ENCODE results near the gene MPP7. TPM values are rescaled to one million over a fixed set of nuclear protein-coding genes. Genes with fewer than 3 reads are reported as not detected.
"Not testable (repeated sequence)": the region's sequence is repeated elsewhere in the genome, so short reads cannot be mapped to it uniquely, and the experiment has no call there.

Gene MPP7
- polyA plus RNA-seq, 1 donor (not counting 4 experiments of a cell fraction or from before 2014, with no cell fraction given), result 6.3 TPM

GRCh38 chr10:28320090-28320489 is 17.2 kb upstream of the MPP7 start:
- FAIRE-seq, result no peak
- no peak for TF ChIP-seq CTCF (optimal IDR thresholded peaks at IDR 0.05 in 1 of 3, IDR thresholded peaks at IDR 0.05 in 1 of 3, conservative IDR thresholded peaks at IDR 0.05 in 1 of 3; ENCODE audit: extremely low read depth in 1 of 3, insufficient read depth in 2 of 3, low read length in 3 of 3)
- Histone ChIP-seq H4K20me1 (ENCODE audit: control insufficient read depth, extremely low read depth, insufficient read depth, low read length) (no peaks in the 10 kb centered on the region), H3K36me3 (ENCODE audit: control insufficient read depth in 2 of 2, extremely low read depth in 1 of 2, insufficient read depth in 2 of 2, low read length in 2 of 2) (no peaks in the 10 kb centered on the region), H3K9ac (ENCODE audit: control insufficient read depth, extremely low read depth, insufficient read depth, low read length) (no peak overlapping the region), H3K27ac (ENCODE audit: control insufficient read depth, insufficient read depth, low read length) (no peak overlapping the region), H3K4me3 (ENCODE audit: control insufficient read depth in 2 of 3, extremely low read depth in 1 of 3, insufficient read depth in 2 of 3, low read depth in 1 of 3, low read length in 3 of 3) (no peak overlapping the region), H3K79me2 (ENCODE audit: control insufficient read depth, insufficient read depth, low read length) (no peaks in the 10 kb centered on the region), H3K4me2 (ENCODE audit: control insufficient read depth, extremely low read depth, insufficient read depth, low read depth, low read length) (no peak overlapping the region), H3K4me1 (ENCODE audit: control insufficient read depth, extremely low read depth, insufficient read depth, low read length) (no peaks in the 10 kb centered on the region), H3K9me3 (ENCODE audit: control insufficient read depth, low read depth, low read length) (no peaks in the 10 kb centered on the region), H3K27me3 (ENCODE audit: control insufficient read depth, extremely low read depth, insufficient read depth, low read length) (no peaks in the 10 kb centered on the region), H2AFZ (ENCODE audit: control insufficient read depth, low read length) (no peak overlapping the region), H3K9me1 (ENCODE audit: control insufficient read depth, extremely low read depth, insufficient read depth, low read length) (no peaks in the 10 kb centered on the region)
- DNase-seq (ENCODE audit: low read depth, low spot score), result no peak
- dilution Hi-C loops (cut with MboI; ENCODE audit: extremely low pct_ligation_motif_present, low sequenced_read_pairs), result no loop called here

- H2AFZ ChIP-seq (ENCODE audit: control insufficient read depth, low read length); dilution Hi-C loops (cut with MboI; ENCODE audit: extremely low pct_ligation_motif_present, low sequenced_read_pairs); H3K9me1 ChIP-seq (ENCODE audit: control insufficient read depth, extremely low read depth, insufficient read depth, low read length); H3K9ac ChIP-seq (ENCODE audit: control insufficient read depth, extremely low read depth, insufficient read depth, low read length); H3K4me3 ChIP-seq (ENCODE audit: control insufficient read depth in 2 of 3, extremely low read depth in 1 of 3, insufficient read depth in 2 of 3, low read depth in 1 of 3, low read length in 3 of 3); H3K79me2 ChIP-seq (ENCODE audit: control insufficient read depth, insufficient read depth, low read length); H4K20me1 ChIP-seq (ENCODE audit: control insufficient read depth, extremely low read depth, insufficient read depth, low read length); H3K27me3 ChIP-seq (ENCODE audit: control insufficient read depth, extremely low read depth, insufficient read depth, low read length); H3K4me2 ChIP-seq (ENCODE audit: control insufficient read depth, extremely low read depth, insufficient read depth, low read depth, low read length); FAIRE-seq; H3K9me3 ChIP-seq (ENCODE audit: control insufficient read depth, low read depth, low read length); H3K27ac ChIP-seq (ENCODE audit: control insufficient read depth, insufficient read depth, low read length); H3K36me3 ChIP-seq (ENCODE audit: control insufficient read depth in 2 of 2, extremely low read depth in 1 of 2, insufficient read depth in 2 of 2, low read length in 2 of 2); H3K4me1 ChIP-seq (ENCODE audit: control insufficient read depth, extremely low read depth, insufficient read depth, low read length); DNase-seq (ENCODE audit: low read depth, low spot score): not testable (repeated sequence)
These were observed 16.2 kb upstream of the MPP7 start for GRCh38 chr10:28319061-28319460.

GRCh38 chr10:28318626-28319025 is 15.8 kb upstream of the MPP7 start:
- no peaks in the 10 kb centered on the region for H3K4me1 ChIP-seq (ENCODE audit: control insufficient read depth, extremely low read depth, insufficient read depth, low read length)
- H3K4me2 ChIP-seq (ENCODE audit: control insufficient read depth, extremely low read depth, insufficient read depth, low read depth, low read length), result no peak overlapping the region
- no peaks in the 10 kb centered on the region for H3K36me3 ChIP-seq (ENCODE audit: control insufficient read depth in 2 of 2, extremely low read depth in 1 of 2, insufficient read depth in 2 of 2, low read length in 2 of 2)
- no peaks in the 10 kb centered on the region for H3K27me3 ChIP-seq (ENCODE audit: control insufficient read depth, extremely low read depth, insufficient read depth, low read length)
- no peak for FAIRE-seq
- no peak overlapping the region for H2AFZ ChIP-seq (ENCODE audit: control insufficient read depth, low read length)
- DNase-seq (ENCODE audit: low read depth, low spot score), result no peak
- TF ChIP-seq CTCF (optimal IDR thresholded peaks at IDR 0.05 in 1 of 3, IDR thresholded peaks at IDR 0.05 in 1 of 3, conservative IDR thresholded peaks at IDR 0.05 in 1 of 3; ENCODE audit: extremely low read depth in 1 of 3, insufficient read depth in 2 of 3, low read length in 3 of 3) (no peak), EZH2 (IDR thresholded peaks at IDR 0.05; ENCODE audit: low read length) (no peak)
- H3K79me2 ChIP-seq (ENCODE audit: control insufficient read depth, insufficient read depth, low read length), result no peaks in the 10 kb centered on the region
- no peak overlapping the region for H3K4me3 ChIP-seq (ENCODE audit: control insufficient read depth in 2 of 3, extremely low read depth in 1 of 3, insufficient read depth in 2 of 3, low read depth in 1 of 3, low read length in 3 of 3)
- H3K9me1 ChIP-seq (ENCODE audit: control insufficient read depth, extremely low read depth, insufficient read depth, low read length), result no peaks in the 10 kb centered on the region
- H3K9me3 ChIP-seq (ENCODE audit: control insufficient read depth, low read depth, low read length), result no peaks in the 10 kb centered on the region
- H3K27ac ChIP-seq (ENCODE audit: control insufficient read depth, insufficient read depth, low read length), result no peak overlapping the region
- H4K20me1 ChIP-seq (ENCODE audit: control insufficient read depth, extremely low read depth, insufficient read depth, low read length), result no peaks in the 10 kb centered on the region
- no peak overlapping the region for H3K9ac ChIP-seq (ENCODE audit: control insufficient read depth, extremely low read depth, insufficient read depth, low read length)
- dilution Hi-C loops (cut with MboI; ENCODE audit: extremely low pct_ligation_motif_present, low sequenced_read_pairs), result no loop called here

Measured in keratinocyte (primary cell).